Astrocyte of the spinal cord (primary cell): ENCODE results near the gene NPLOC4.
A peak's percentile ranks its signal among the peaks of the same experiment; 100 is the strongest.
"Not testable (repeated sequence)": the region's sequence is repeated elsewhere in the genome, so short reads cannot be mapped to it uniquely, and the experiment has no call there.

Experiments
- DNase-seq: peaks from one replicate; pipeline ENCODE4 v3.0.0; 2011; ENCODE audit warnings: low read depth, low spot score
- H3K4me3 ChIP-seq: 2 replicates; pipeline ENCODE4 v1.5.1; 2011; ENCODE audit warnings: low read depth, mild to moderate bottlenecking, low read length, moderate library complexity
- CTCF ChIP-seq: IDR thresholded peaks from 2 replicates; pipeline ENCODE4 v1.5.1; 2012; ENCODE audit warnings: low read depth, mild to moderate bottlenecking, low read length, inconsistent platforms
- in situ Hi-C: cut with HindIII; loops from 2 replicates; pipeline ENCODE4 v1.10.0; 2017; ENCODE audit warnings: low sequenced_read_pairs

The NPLOC4 gene

GRCh38 chr17:81593105-81593871 lies 43.6 kb downstream of the NPLOC4 start:
- DNase-seq, result no peak
- no peak overlapping the region for H3K4me3 ChIP-seq
- in situ Hi-C loops, result no loop called here
- TF ChIP-seq CTCF, result no peak

GRCh38 chr17:81591971-81592370 lies 44.9 kb downstream of the NPLOC4 start:
- in situ Hi-C loops, result no loop called here
- no peak overlapping the region for H3K4me3 ChIP-seq
- no peak for DNase-seq
- TF ChIP-seq CTCF, result no peak

GRCh38 chr17:81590121-81590520 lies 46.8 kb downstream of the NPLOC4 start:
- in situ Hi-C loops, result no loop called here
- H3K4me3 ChIP-seq, result no peak overlapping the region
- no peak for DNase-seq
- TF ChIP-seq CTCF, result no peak

GRCh38 chr17:81589612-81590011 lies 47.3 kb downstream of the NPLOC4 start:
- no peak for TF ChIP-seq CTCF
- no peak for DNase-seq
- no peak overlapping the region for H3K4me3 ChIP-seq
- in situ Hi-C loops, result no loop called here

GRCh38 chr17:81586096-81586495 lies 50.8 kb downstream of the NPLOC4 start:
- no peak overlapping the region for H3K4me3 ChIP-seq
- in situ Hi-C loops, result no loop called here
- DNase-seq, result no peak
- TF ChIP-seq CTCF, result no peak

GRCh38 chr17:81584771-81585170 lies 52.1 kb downstream of the NPLOC4 start:
- DNase-seq, in situ Hi-C loops, H3K4me3 ChIP-seq: not testable (repeated sequence)

DNA sequence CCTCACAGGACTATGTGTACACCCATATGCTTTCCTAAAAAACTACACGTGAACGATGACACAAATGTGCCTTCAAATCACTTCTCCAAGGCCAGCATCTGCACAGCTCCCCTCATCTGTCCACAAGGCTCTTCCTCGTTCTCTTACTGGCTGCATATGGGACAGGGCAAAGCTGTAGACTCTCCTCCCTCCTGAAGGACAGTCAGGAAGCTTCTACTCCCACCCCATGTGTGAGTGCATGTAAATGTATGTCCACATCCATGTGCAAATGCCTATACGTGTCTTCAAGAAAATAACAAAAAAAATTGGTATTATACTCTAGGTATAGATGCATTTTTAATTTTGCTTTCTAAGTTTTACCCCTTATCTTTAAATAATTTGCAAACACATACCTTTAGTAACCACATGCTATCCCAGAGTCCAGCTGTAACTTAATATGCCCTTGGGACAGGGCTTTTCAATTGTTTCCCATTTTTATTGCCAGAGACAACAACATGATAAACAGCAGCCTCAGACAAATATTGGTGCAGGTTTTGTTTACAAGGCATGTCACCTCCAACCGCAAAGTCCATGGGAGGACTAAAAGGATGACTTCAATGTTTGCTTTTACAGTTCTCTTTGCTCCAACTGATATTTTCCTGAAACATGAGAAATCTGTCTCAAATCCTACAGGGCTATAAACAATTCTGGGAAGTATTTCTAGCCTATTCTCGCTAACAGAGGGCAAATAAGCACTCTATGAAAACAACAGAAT lies 53.1 kb downstream of the NPLOC4 start:
- in situ Hi-C loops, result no loop called here
- TF ChIP-seq CTCF, result no peak
- no peak overlapping the region for H3K4me3 ChIP-seq
- DNase-seq, result peak; percentile 37
